GM19099 (cell line): ENCODE measurements around the gene SFRP4.

Experiments
- POLR2A ChIP-seq: IDR thresholded peaks from 3 replicates; pipeline ENCODE4 v1.6.1; 2011; ENCODE audit warnings: low read depth; ENCODE audit not compliant: insufficient read length; ENCODE audit errors: extremely low read depth

The SFRP4 gene

GRCh38 chr7:37908221-37908788, 8.3 kb downstream of the SFRP4 start:
- no peak for TF ChIP-seq POLR2A

- no peak for TF ChIP-seq POLR2A
These were observed 14.6 kb downstream of the SFRP4 start for GRCh38 chr7:37901890-37902524.

- no peak for TF ChIP-seq POLR2A
These were observed 15.3 kb downstream of the SFRP4 start for GRCh38 chr7:37901236-37901827.

- no peak for TF ChIP-seq POLR2A
These were observed 16.8 kb downstream of the SFRP4 start for GRCh38 chr7:37899712-37900247.

- TF ChIP-seq POLR2A, result no peak
These were observed 21.9 kb downstream of the SFRP4 start for GRCh38 chr7:37894671-37895070.

- TF ChIP-seq POLR2A, result no peak
These were observed 23.3 kb downstream of the SFRP4 start for GRCh38 chr7:37893359-37893758.

- TF ChIP-seq POLR2A, result no peak
These were observed 34.5 kb downstream of the SFRP4 start for GRCh38 chr7:37882086-37882485.
